HG03342 (cell line): ENCODE measurements around the gene KIF1B.
"Not testable (repeated sequence)": the region's sequence is repeated elsewhere in the genome, so short reads cannot be mapped to it uniquely, and the experiment has no call there.

ENCODE experiments used
- ATAC-seq: cut with Tn5 transposase; IDR thresholded peaks from one replicate; pipeline ENCODE4 v1.9.1; 2021; ENCODE audit warnings: mild to moderate bottlenecking, moderate library complexity; ENCODE audit not compliant: unreplicated experiment

Gene KIF1B

GRCh38 chr1:10384219-10384618, 173.8 kb downstream of the KIF1B start:
- ATAC-seq = no peak

- no peak for ATAC-seq
These were observed 176.6 kb downstream of the KIF1B start for GRCh38 chr1:10386761-10387676.

- ATAC-seq = no peak
These were observed 177.5 kb downstream of the KIF1B start for GRCh38 chr1:10387677-10388386.

GRCh38 chr1:10388387-10388715, 178.0 kb downstream of the KIF1B start:
- no peak for ATAC-seq

- no peak for ATAC-seq
These were observed 179.1 kb downstream of the KIF1B start for GRCh38 chr1:10389271-10389973.

GRCh38 chr1:10396870-10397269, 186.5 kb downstream of the KIF1B start:
- no peak for ATAC-seq

GRCh38 chr1:10398278-10398733, 187.9 kb downstream of the KIF1B start:
- no peak for ATAC-seq

- peak; percentile 95 for ATAC-seq
These were observed 188.5 kb downstream of the KIF1B start, which contains the start of gene PGD for GRCh38 chr1:10398734-10399443. Gene PGD (plus strand): TSS chr1:10399064. CDS start chr1:10399118, 54 bp downstream.

- ATAC-seq = no peak
These were observed 189.1 kb downstream of the KIF1B start for GRCh38 chr1:10399444-10399941.

- no peak for ATAC-seq
These were observed 189.6 kb downstream of the KIF1B start for GRCh38 chr1:10400013-10400412.

- no peak for ATAC-seq
These were observed 190.9 kb downstream of the KIF1B start for GRCh38 chr1:10401281-10401680.

GRCh38 chr1:10402729-10403274, 192.4 kb downstream of the KIF1B start:
- no peak for ATAC-seq

GRCh38 chr1:10407201-10407600, 196.8 kb downstream of the KIF1B start:
- ATAC-seq = no peak

- ATAC-seq = no peak
These were observed 205.0 kb downstream of the KIF1B start for GRCh38 chr1:10415211-10415930.

- ATAC-seq = not testable (repeated sequence)
These were observed 205.6 kb downstream of the KIF1B start for GRCh38 chr1:10415967-10416366.

- ATAC-seq = not testable (repeated sequence)
These were observed 208.4 kb downstream of the KIF1B start for GRCh38 chr1:10418741-10419140.

GRCh38 chr1:10419351-10419750, 209.0 kb downstream of the KIF1B start:
- no peak for ATAC-seq

- no peak for ATAC-seq
These were observed 211.3 kb downstream of the KIF1B start for GRCh38 chr1:10421637-10422036.

- ATAC-seq = no peak
These were observed 213.7 kb downstream of the KIF1B start for GRCh38 chr1:10424034-10424433.

GRCh38 chr1:10424651-10425050, 214.3 kb downstream of the KIF1B start:
- no peak for ATAC-seq
